Measurements from ENCODE around the gene B3GNT4. TPM values are rescaled to one million over a fixed set of nuclear protein-coding genes. Genes with fewer than 3 reads are reported as not detected.

The B3GNT4 gene
- total and polyA plus RNA-seq, 2 of the 13 experiments (the other 11 are each of a cell fraction or from before 2014, with no cell fraction given): 0.04 to 0.21 TPM

GRCh38 chr12:122167356-122167925, 36.1 kb upstream of the B3GNT4 start:
- Histone ChIP-seq H3K4me1 (ENCODE audit: insufficient read depth, low read length) (peaks cover 29% of the 10 kb centered on the region), H4K20me1 (ENCODE audit: insufficient read depth, low read length) (no peaks in the 10 kb centered on the region), H3K79me2 (ENCODE audit: insufficient read depth, low read length) (no peaks in the 10 kb centered on the region), H3K4me3 (replicated peaks in 1 of 3; ENCODE audit: insufficient read depth in 1 of 3, low read depth in 2 of 3, low read length in 3 of 3) (peak overlapping the region in 1 of 3 experiments; percentile 24; a peak in 2 of 6 replicates), H3K27me3 (ENCODE audit: control insufficient read depth in 1 of 2, insufficient read depth in 2 of 2, low read length in 2 of 2) (peaks cover 0 to 10% of the 10 kb centered on the region in 2 experiments; a peak in 1 of 5 replicates), H2AFZ (ENCODE audit: low read length) (no peak overlapping the region), H3K27ac (ENCODE audit: extremely low read length, insufficient read depth, low read length) (no peak overlapping the region), H3K4me2 (ENCODE audit: low read depth, low read length) (peak overlapping the region; percentile 52), H3K9me3 (ENCODE audit: low read length) (no peaks in the 10 kb centered on the region), H3K36me3 (replicated peaks in 1 of 2; ENCODE audit: control insufficient read depth in 1 of 2, insufficient read depth in 2 of 2, low read length in 2 of 2) (no peaks in the 10 kb centered on the region), H3K9ac (ENCODE audit: insufficient read depth, low read depth, low read length) (no peak overlapping the region)
- intact Hi-C loops (cut with micrococcal nuclease; ENCODE audit: unreplicated experiment) (no loop called here), in situ Hi-C loops (cut with HindIII; ENCODE audit: extremely low pct_ligation_motif_present, low pct_unique_long_range_greater_than_20kb) (no loop called here)
- peak; percentile 22 for DNase-seq (ENCODE audit: low spot score)
- WGBS (ENCODE audit: low lambda C conversion rate): 22% methylated on average over 9 of the region's 10 CpGs
- no TSS peak for BruUV-seq (replicated peaks)
- peak; percentile 66 for ATAC-seq
- FAIRE-seq: no peak
- ChIA-PET POLR2A (interaction anchor here (0.6 kb wide), 1 partner anchor 104 kb away, joined by 3 read pairs; no protein-coding TSS in a partner anchor), CTCF (ENCODE audit: low intra/inter-chr PET ratio, low total read pairs) (no interaction called here)
- TF ChIP-seq SOX13 (IDR thresholded peaks at IDR 0.05): peak; percentile 48; the same call in 1 of the 2 replicates
- TF ChIP-seq SOX13 (CRISPR knock-in tag; conservative IDR thresholded peaks at IDR 0.05 in 1 of 2, IDR thresholded peaks at IDR 0.05 in 1 of 2): peak in 1 of 2 experiments; percentile 62; a peak in 2 of 4 replicates
- TF ChIP-seq ZNF513 (CRISPR knock-in tag; conservative IDR thresholded peaks at IDR 0.05): no peak
- no peak for TF ChIP-seq PHF21A (CRISPR knock-in tag; IDR thresholded peaks at IDR 0.05)
- no peak for TF ChIP-seq WIZ (CRISPR knock-in tag; IDR thresholded peaks at IDR 0.05)
- TF ChIP-seq CREM (IDR thresholded peaks at IDR 0.05): 0 out of 2 replicates have a peak, but pooled peaks have one; percentile 24
- TF ChIP-seq CREM (CRISPR knock-in tag; IDR thresholded peaks at IDR 0.05): no peak
- TF ChIP-seq ONECUT2 (CRISPR knock-in tag; IDR thresholded peaks at IDR 0.05): no peak
- no peak for TF ChIP-seq MEIS2 (CRISPR knock-in tag; IDR thresholded peaks at IDR 0.05)
- no peak for TF ChIP-seq CHD2 (IDR thresholded peaks at IDR 0.05; ENCODE audit: low read depth, low read length)
- TF ChIP-seq ZNF296 (CRISPR knock-in tag; conservative IDR thresholded peaks at IDR 0.05): no peak
- TF ChIP-seq SSRP1 (CRISPR knock-in tag; IDR thresholded peaks at IDR 0.05): no peak
- TF ChIP-seq ZBTB21 (CRISPR knock-in tag; IDR thresholded peaks at IDR 0.05): no peak
- TF ChIP-seq TCF7 (IDR thresholded peaks at IDR 0.05; ENCODE audit: low read depth): peak; percentile 26; the same call in 1 of the 2 replicates
- TF ChIP-seq NR2F6 (IDR thresholded peaks at IDR 0.05): 0 out of 2 replicates have a peak, but pooled peaks have one; percentile 23
- TF ChIP-seq NR2F6 (CRISPR knock-in tag; IDR thresholded peaks at IDR 0.05): no peak
- peak; percentile 43; the same call in 1 of the 2 replicates for TF ChIP-seq SOX5 (CRISPR knock-in tag; IDR thresholded peaks at IDR 0.05; ENCODE audit: borderline replicate concordance)

Data from HepG2 (cell line).